GM18507 (cell line): ENCODE measurements around the gene ITPKA.

ENCODE experiments used
- DNase-seq: peaks from one replicate; pipeline ENCODE4 v3.0.0; 2011; ENCODE audit warnings: low read depth; ENCODE audit not compliant: insufficient read length; ENCODE audit errors: extremely low spot score
- FAIRE-seq: peaks from 2 replicates; lab custom pipeline; 2011; peaks lifted over from hg19 to GRCh38; lab: Jason Lieb, UNC

Gene ITPKA

GRCh38 chr15:41546851-41547786 lies 53.4 kb downstream of the ITPKA start:
- DNase-seq (no peak), FAIRE-seq (no peak)

- FAIRE-seq, result no peak
- no peak for DNase-seq
Measured at GRCh38 chr15:41550066-41550775, 56.5 kb downstream of the ITPKA start.
